ENCODE results near the gene ISG20L2.

ISG20L2 gene

GRCh38 chr1:156700736-156701531 is 27.6 kb downstream of the ISG20L2 start:
- H3K79me2 ChIP-seq (ENCODE audit: insufficient read depth, low read length): no peaks in the 10 kb centered on the region
- H3K27ac ChIP-seq (ENCODE audit: low read depth, low read length, poor library complexity, severe bottlenecking): no peak overlapping the region
- H3K36me3 ChIP-seq (ENCODE audit: insufficient read depth, low read length): no peaks in the 10 kb centered on the region
- no peak overlapping the region for H3K4me3 ChIP-seq (ENCODE audit: low read depth, low read length, poor library complexity, severe bottlenecking)
- peaks cover 7% of the 10 kb centered on the region for H3K4me1 ChIP-seq (ENCODE audit: insufficient read depth, low read length, severe bottlenecking)
- H4K20me1 ChIP-seq (ENCODE audit: insufficient read depth, low read length): no peaks in the 10 kb centered on the region
- H3K9me2 ChIP-seq (ENCODE audit: low read depth, low read length): no peaks in the 10 kb centered on the region
- no peak overlapping the region for H2AFZ ChIP-seq (ENCODE audit: low read length)
- TF ChIP-seq CTCF (IDR thresholded peaks at IDR 0.05; ENCODE audit: low read length) (no peak), EZH2 (IDR thresholded peaks at IDR 0.05; ENCODE audit: borderline replicate concordance, low read length) (no peak)
- no peaks in the 10 kb centered on the region for H3K9me3 ChIP-seq (ENCODE audit: low read length)
- H3F3A ChIP-seq (ENCODE audit: insufficient read depth, low read length): no peaks in the 10 kb centered on the region
- H3K9ac ChIP-seq (ENCODE audit: low read length): no peak overlapping the region
- H3K27me3 ChIP-seq (ENCODE audit: insufficient read depth, low read length): peaks cover 11% of the 10 kb centered on the region; the same call in 1 of the 2 replicates
- no peak overlapping the region for H3K4me2 ChIP-seq (ENCODE audit: low read length)

- no peak for TF ChIP-seq CTCF (IDR thresholded peaks at IDR 0.05; ENCODE audit: low read length)
- no peaks in the 10 kb centered on the region for H3K9me3 ChIP-seq (ENCODE audit: low read length)
Observed at GRCh38 chr1:156698995-156699394, 29.6 kb downstream of the ISG20L2 start.

GRCh38 chr1:156697481-156697880 is 31.1 kb downstream of the ISG20L2 start:
- H3K36me3 ChIP-seq (ENCODE audit: insufficient read depth, low read length): no peaks in the 10 kb centered on the region
- no peak overlapping the region for H3K4me2 ChIP-seq (ENCODE audit: low read length)
- no peaks in the 10 kb centered on the region for H3K4me1 ChIP-seq (ENCODE audit: insufficient read depth, low read length, severe bottlenecking)
- H3K9me3 ChIP-seq (ENCODE audit: low read length): no peaks in the 10 kb centered on the region
- TF ChIP-seq CTCF (IDR thresholded peaks at IDR 0.05; ENCODE audit: low read length) (no peak), EZH2 (IDR thresholded peaks at IDR 0.05; ENCODE audit: borderline replicate concordance, low read length) (no peak)
- H3K27ac ChIP-seq (ENCODE audit: low read depth, low read length, poor library complexity, severe bottlenecking): no peak overlapping the region
- no peaks in the 10 kb centered on the region for H3K79me2 ChIP-seq (ENCODE audit: insufficient read depth, low read length)
- H3K9me2 ChIP-seq (ENCODE audit: low read depth, low read length): no peaks in the 10 kb centered on the region
- H2AFZ ChIP-seq (ENCODE audit: low read length): no peak overlapping the region
- no peak overlapping the region for H3K9ac ChIP-seq (ENCODE audit: low read length)
- H3K27me3 ChIP-seq (ENCODE audit: insufficient read depth, low read length): 0 out of 2 replicates have a peak, but pooled peaks cover 3% of the 10 kb centered on the region
- H4K20me1 ChIP-seq (ENCODE audit: insufficient read depth, low read length): no peaks in the 10 kb centered on the region
- no peak overlapping the region for H3K4me3 ChIP-seq (ENCODE audit: low read depth, low read length, poor library complexity, severe bottlenecking)
- H3F3A ChIP-seq (ENCODE audit: insufficient read depth, low read length): no peaks in the 10 kb centered on the region

More at GRCh38 chr1:156698995-156699394, 29.6 kb downstream of the ISG20L2 start:
- Histone ChIP-seq H3K4me3 (ENCODE audit: low read depth, low read length, poor library complexity, severe bottlenecking) (no peak overlapping the region), H3K36me3 (ENCODE audit: insufficient read depth, low read length) (no peaks in the 10 kb centered on the region), H4K20me1 (ENCODE audit: insufficient read depth, low read length) (no peaks in the 10 kb centered on the region), H3K79me2 (ENCODE audit: insufficient read depth, low read length) (no peaks in the 10 kb centered on the region), H3K4me1 (ENCODE audit: insufficient read depth, low read length, severe bottlenecking) (no peaks in the 10 kb centered on the region), H3K9ac (ENCODE audit: low read length) (no peak overlapping the region), H3K4me2 (ENCODE audit: low read length) (no peak overlapping the region), H3K27me3 (ENCODE audit: insufficient read depth, low read length) (peaks cover 7% of the 10 kb centered on the region; the same call in 1 of the 2 replicates), H2AFZ (ENCODE audit: low read length) (no peak overlapping the region), H3F3A (ENCODE audit: insufficient read depth, low read length) (no peaks in the 10 kb centered on the region), H3K27ac (ENCODE audit: low read depth, low read length, poor library complexity, severe bottlenecking) (no peak overlapping the region), H3K9me2 (ENCODE audit: low read depth, low read length) (no peaks in the 10 kb centered on the region)

Data from OCI-LY1 (cell line).